ENCODE measurements around the gene TVP23A. TPM values are rescaled to one million over a fixed set of nuclear protein-coding genes. Genes with fewer than 3 reads are reported as not detected.

TVP23A gene
- total RNA-seq, 1 experiment from 2014 or later, result not detected

Other genes with a start within 250 kb of the TVP23A start
- 9.4 and 9.8 TPM in 2 replicates for gene EMP2, start 238.2 kb downstream of the TVP23A start, total RNA-seq (2014; rRNA removed; shearing (Covaris generic))
- not detected in 2 replicates for gene TEKT5, start 123.9 kb downstream of the TVP23A start, total RNA-seq (2014; rRNA removed; shearing (Covaris generic))
- 42.8 and 58.7 TPM in 2 replicates for gene NUBP1, start 75.0 kb downstream of the TVP23A start, total RNA-seq (2014; rRNA removed; shearing (Covaris generic))
- 0.08 TPM in 1 of 2 replicates, not detected in the other for gene CIITA, start 58.4 kb upstream of the TVP23A start, total RNA-seq (2014; rRNA removed; shearing (Covaris generic))
- gene DEXI, start 123.7 kb upstream of the TVP23A start, total RNA-seq (2014; rRNA removed; shearing (Covaris generic)), result 43.5 and 48.5 TPM in 2 replicates
- gene CLEC16A, start 125.8 kb upstream of the TVP23A start, total RNA-seq (2014; rRNA removed; shearing (Covaris generic)), result 14.8 and 19.1 TPM in 2 replicates

All from SJSA1 (cell line).